Mucosa of rectum (tissue), 2 donors: Measurements from ENCODE around the gene THOC1.

ENCODE experiments used
- H3K27ac ChIP-seq, 2 donors: one replicate each; pipeline ENCODE4 v1.7.0; 2013; ENCODE audit warnings: inconsistent platforms in 2 of 2, low read depth in 2 of 2, low read length in 2 of 2
- H3K27me3 ChIP-seq, 2 donors: one replicate each; pipeline ENCODE4 v1.7.0; 2013; ENCODE audit warnings: low read length in 2 of 2; ENCODE audit not compliant: control insufficient read depth in 2 of 2, insufficient read depth in 2 of 2
- H3K36me3 ChIP-seq, 2 donors: one replicate each; pipeline ENCODE4 v1.7.0; 2013; ENCODE audit warnings: low read length in 2 of 2; ENCODE audit not compliant: control insufficient read depth in 2 of 2, insufficient read depth in 2 of 2
- H3K4me1 ChIP-seq, 2 donors: one replicate each; pipeline ENCODE4 v1.7.0; 2013; ENCODE audit warnings: low read length in 2 of 2, mild to moderate bottlenecking in 1 of 2; ENCODE audit not compliant: control insufficient read depth in 2 of 2, insufficient read depth in 2 of 2
- H3K4me3 ChIP-seq, 2 donors: one replicate each; pipeline ENCODE4 v1.7.0; 2013; ENCODE audit warnings: low read length in 2 of 2
- H3K9ac ChIP-seq, 2 donors: one replicate each; pipeline ENCODE4 v1.7.0; 2013; ENCODE audit warnings: low read length in 2 of 2, low read depth in 1 of 2, mild to moderate bottlenecking in 1 of 2
- H3K9me3 ChIP-seq, 2 donors: one replicate each; pipeline ENCODE4 v1.7.0; 2013; ENCODE audit warnings: low read length in 2 of 2; ENCODE audit not compliant: control insufficient read depth in 2 of 2
- donor health status: healthy.
- donor health status: Normal muscosa, but diverticular disease.

The THOC1 gene

GRCh38 chr18:285817-286216 is 18.0 kb upstream of the THOC1 start:
- Histone ChIP-seq H3K4me3 (no peak overlapping the region), H3K9ac (no peak overlapping the region), H3K4me1 (no peaks in the 10 kb centered on the region), H3K27ac (no peak overlapping the region), H3K9me3 (no peaks in the 10 kb centered on the region), H3K27me3 (no peaks in the 10 kb centered on the region), H3K36me3 (no peaks in the 10 kb centered on the region)

- Histone ChIP-seq H3K27ac (no peak overlapping the region), H3K4me3 (no peak overlapping the region), H3K36me3 (no peaks in the 10 kb centered on the region), H3K9ac (no peak overlapping the region), H3K27me3 (no peaks in the 10 kb centered on the region), H3K4me1 (no peaks in the 10 kb centered on the region), H3K9me3 (no peaks in the 10 kb centered on the region)
Measured at GRCh38 chr18:275486-275885, 7.6 kb upstream of the THOC1 start.

GRCh38 chr18:274313-274712 is 6.5 kb upstream of the THOC1 start:
- no peak overlapping the region for H3K9ac ChIP-seq
- no peak overlapping the region for H3K27ac ChIP-seq
- peaks cover 0 to 2% of the 10 kb centered on the region in 2 donors for H3K4me1 ChIP-seq
- no peaks in the 10 kb centered on the region for H3K27me3 ChIP-seq
- no peak overlapping the region for H3K4me3 ChIP-seq
- H3K36me3 ChIP-seq = no peaks in the 10 kb centered on the region
- H3K9me3 ChIP-seq = no peaks in the 10 kb centered on the region

GRCh38 chr18:273525-273924 is 5.7 kb upstream of the THOC1 start:
- Histone ChIP-seq H3K27me3 (no peaks in the 10 kb centered on the region), H3K9ac (no peak overlapping the region), H3K4me1 (peaks cover 7 to 8% of the 10 kb centered on the region in 2 donors), H3K9me3 (no peaks in the 10 kb centered on the region), H3K36me3 (no peaks in the 10 kb centered on the region), H3K27ac (no peak overlapping the region), H3K4me3 (no peak overlapping the region)

- Histone ChIP-seq H3K4me3 (no peak overlapping the region), H3K27ac (no peak overlapping the region), H3K4me1 (peaks cover 7 to 8% of the 10 kb centered on the region in 2 donors), H3K9me3 (no peaks in the 10 kb centered on the region), H3K9ac (no peak overlapping the region), H3K36me3 (no peaks in the 10 kb centered on the region), H3K27me3 (no peaks in the 10 kb centered on the region)
Measured at GRCh38 chr18:272650-273049, 4.8 kb upstream of the THOC1 start.

- Histone ChIP-seq H3K36me3 (peaks cover 0 to 3% of the 10 kb centered on the region in 2 donors), H3K27ac (no peak overlapping the region), H3K27me3 (no peaks in the 10 kb centered on the region), H3K4me1 (peaks cover 10 to 11% of the 10 kb centered on the region in 2 donors), H3K9me3 (no peaks in the 10 kb centered on the region), H3K4me3 (no peak overlapping the region), H3K9ac (no peak overlapping the region)
Measured at GRCh38 chr18:269480-270095, 1.7 kb upstream of the THOC1 start.

- H3K27me3 ChIP-seq = no peaks in the 10 kb centered on the region
- peak overlapping the region; percentile 73 to 96 for H3K4me3 ChIP-seq
- peaks cover 10 to 11% of the 10 kb centered on the region in 2 donors for H3K4me1 ChIP-seq
- H3K27ac ChIP-seq = peak overlapping the region; percentile 89 to 90
- no peaks in the 10 kb centered on the region for H3K9me3 ChIP-seq
- peak overlapping the region; percentile 94 to 99 for H3K9ac ChIP-seq
- H3K36me3 ChIP-seq = peaks cover 10 to 16% of the 10 kb centered on the region in 2 donors
Measured at GRCh38 chr18:267380-267687, 513 bp downstream of the THOC1 start.

- Histone ChIP-seq H3K27ac (no peak overlapping the region), H3K27me3 (no peaks in the 10 kb centered on the region), H3K4me3 (no peak overlapping the region), H3K9me3 (no peaks in the 10 kb centered on the region), H3K9ac (no peak overlapping the region), H3K4me1 (no peaks in the 10 kb centered on the region), H3K36me3 (peaks cover 44 to 54% of the 10 kb centered on the region in 2 donors)
Measured at GRCh38 chr18:261398-262073, 6.3 kb downstream of the THOC1 start.

- H3K9me3 ChIP-seq = no peaks in the 10 kb centered on the region
- H3K27ac ChIP-seq = no peak overlapping the region
- H3K36me3 ChIP-seq = peaks cover 54 to 58% of the 10 kb centered on the region in 2 donors
- H3K4me1 ChIP-seq = no peaks in the 10 kb centered on the region
- no peaks in the 10 kb centered on the region for H3K27me3 ChIP-seq
- H3K4me3 ChIP-seq = no peak overlapping the region
- H3K9ac ChIP-seq = no peak overlapping the region
Measured at GRCh38 chr18:260547-260946, 7.3 kb downstream of the THOC1 start.

- Histone ChIP-seq H3K36me3 (peaks cover 65 to 75% of the 10 kb centered on the region in 2 donors), H3K4me1 (no peaks in the 10 kb centered on the region), H3K4me3 (no peak overlapping the region), H3K27me3 (no peaks in the 10 kb centered on the region), H3K9me3 (no peaks in the 10 kb centered on the region), H3K27ac (no peak overlapping the region), H3K9ac (no peak overlapping the region)
Measured at GRCh38 chr18:255171-255570, 12.7 kb downstream of the THOC1 start.
